LHCN-M2 (cell line): ENCODE results near the gene CDKN1A. TPM values are rescaled to one million over a fixed set of nuclear protein-coding genes. Genes with fewer than 3 reads are reported as not detected.

Experiments
- DNase-seq: peaks from one replicate; pipeline ENCODE4 v3.0.0-alpha.2; 2012; ENCODE audit warnings: low read depth
- total RNA-seq: library from RNA; depleted of rRNA; stranded (reverse); fragments of >200 nt; gene quantifications from 2 replicates; pipeline ENCODE4 v1.2.3, GENCODE V29; 2014

The CDKN1A gene
- total RNA-seq, 1 experiment from 2014 or later: 560 TPM

GRCh38 chr6:36655085-36655724 lies 23.3 kb upstream of the CDKN1A start:
- no peak for DNase-seq

DNA sequence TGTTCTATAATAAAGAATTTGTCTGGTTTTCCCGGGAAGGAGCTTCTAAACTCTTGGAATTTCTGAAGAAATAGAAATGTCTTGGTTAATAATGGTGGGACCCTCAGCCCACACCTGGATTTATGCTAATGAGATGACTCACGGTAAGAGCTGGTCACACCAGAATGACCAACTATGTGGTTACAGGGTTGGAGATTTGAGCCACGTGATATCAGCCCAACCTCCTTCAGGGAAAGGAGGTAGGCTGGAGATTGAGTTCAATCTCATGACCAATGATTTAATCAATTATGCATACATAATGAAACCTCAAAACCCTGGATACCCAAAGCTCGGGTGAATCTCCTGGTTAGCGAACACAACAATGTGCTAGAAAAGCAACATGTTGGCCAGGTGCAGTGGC lies 22.1 kb upstream of the CDKN1A start:
- no peak for DNase-seq

DNA sequence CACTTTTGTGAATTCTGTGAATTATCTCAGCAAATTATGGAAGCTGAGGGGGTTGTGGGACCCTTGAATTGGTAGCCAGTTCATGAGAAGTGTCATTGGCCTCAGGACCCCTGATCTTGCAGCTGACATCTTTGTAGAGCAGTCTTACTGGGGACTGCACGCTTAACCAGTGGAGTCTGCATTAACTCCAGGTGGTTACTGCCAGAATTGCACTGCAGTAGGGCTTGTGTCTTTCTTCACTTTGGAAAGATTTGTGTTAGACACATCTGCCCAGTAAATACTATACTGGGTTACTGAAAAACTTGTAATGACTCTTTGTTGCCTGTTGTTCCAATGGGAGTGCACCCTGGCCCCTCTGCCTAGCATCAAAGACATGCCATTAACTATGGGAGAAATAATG lies 21.2 kb upstream of the CDKN1A start:
- DNase-seq: no peak

- peak; percentile 64 for DNase-seq
These were observed 20.5 kb upstream of the CDKN1A start for GRCh38 chr6:36657942-36658544.

DNA sequence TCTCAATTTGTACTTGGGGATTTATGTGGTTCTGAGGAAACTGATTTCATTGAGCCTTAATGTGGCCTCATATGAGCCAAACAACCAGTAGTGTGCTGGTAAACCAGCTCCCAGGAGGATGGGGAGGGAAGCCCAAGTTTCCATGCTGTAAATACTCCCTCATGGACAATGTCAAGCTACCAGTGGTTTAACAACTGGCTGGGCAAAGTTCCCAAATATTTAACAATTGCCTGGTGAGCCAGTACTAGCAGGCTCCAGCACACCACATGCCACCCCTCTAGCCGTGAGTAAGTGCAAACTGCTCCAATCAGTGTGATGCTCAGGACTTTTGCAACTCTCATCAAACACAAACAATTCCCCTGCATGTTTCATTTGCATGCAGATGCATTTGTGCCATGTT lies 19.2 kb upstream of the CDKN1A start:
- DNase-seq: peak; percentile 92

DNA sequence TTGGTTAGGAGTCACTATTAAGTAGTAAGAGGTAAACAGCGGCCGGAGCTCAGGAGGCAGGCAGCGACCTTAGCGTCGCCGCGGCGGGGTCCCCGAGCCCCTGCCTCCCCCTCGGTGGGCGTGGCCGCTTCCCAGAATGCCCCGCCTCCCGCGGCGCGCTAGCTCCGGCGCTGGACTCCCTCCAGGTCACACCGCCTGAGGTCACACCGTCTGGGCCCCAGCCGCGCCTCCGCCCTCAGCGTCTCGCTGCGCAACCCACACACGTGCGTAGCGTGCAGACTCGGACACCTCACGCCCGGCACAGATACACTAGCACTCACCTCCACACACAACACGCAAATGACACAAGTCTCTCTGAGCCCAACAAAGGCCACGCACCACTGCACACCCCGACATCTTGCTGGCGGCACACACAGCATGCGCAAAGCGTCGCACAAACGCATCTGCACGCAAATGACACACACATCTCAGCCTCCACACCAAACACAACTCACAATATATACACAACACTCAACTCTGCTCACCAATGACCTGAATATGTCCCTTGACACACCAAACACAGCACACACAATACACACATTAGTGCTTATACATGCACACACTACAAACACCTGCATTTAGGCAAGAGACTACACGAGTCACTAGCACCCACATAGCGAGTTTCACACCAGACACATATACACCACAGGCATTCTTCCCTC lies 17.6 kb upstream of the CDKN1A start:
- no peak for DNase-seq

DNA sequence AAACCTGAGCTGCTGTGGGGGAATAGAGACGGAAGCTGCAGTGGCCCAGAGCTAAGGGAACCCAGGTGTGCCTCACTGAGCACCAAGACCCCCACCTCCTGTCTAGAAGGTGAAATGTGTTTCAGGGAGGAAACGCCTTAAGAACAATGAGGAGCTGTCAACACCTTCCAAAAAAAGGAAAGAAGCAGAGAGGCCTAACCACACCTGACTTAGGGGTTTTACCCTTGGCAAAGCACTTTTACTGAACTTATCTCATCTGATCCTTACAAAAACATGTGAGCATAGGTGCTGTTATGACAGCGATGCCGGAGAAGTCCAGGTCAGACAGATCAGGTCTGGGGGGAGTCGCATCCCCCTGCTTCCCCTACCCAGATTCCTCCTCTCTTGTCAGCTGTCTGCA lies 16.1 kb upstream of the CDKN1A start:
- no peak for DNase-seq

DNA sequence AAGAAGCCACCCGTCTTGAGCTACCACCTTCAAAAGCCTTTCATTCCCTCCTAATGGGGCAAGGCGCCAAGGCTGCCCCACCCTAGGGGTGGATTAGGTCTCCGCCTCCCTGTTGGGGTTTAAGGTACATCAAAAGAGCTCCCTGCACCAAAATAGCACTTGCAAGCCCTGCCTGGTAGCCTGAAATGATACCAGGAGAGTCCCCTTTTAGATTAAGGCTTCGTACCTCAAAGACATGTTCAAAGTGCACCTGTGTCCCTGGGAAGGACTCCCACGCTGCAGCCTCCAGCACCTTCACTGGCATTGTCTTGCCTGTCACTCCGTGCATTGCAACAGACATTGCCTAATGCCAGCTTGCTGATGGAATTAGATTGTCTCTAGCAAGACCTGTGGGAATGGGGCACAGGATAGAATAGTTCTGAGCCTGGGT lies 15.7 kb upstream of the CDKN1A start:
- no peak for DNase-seq

DNA sequence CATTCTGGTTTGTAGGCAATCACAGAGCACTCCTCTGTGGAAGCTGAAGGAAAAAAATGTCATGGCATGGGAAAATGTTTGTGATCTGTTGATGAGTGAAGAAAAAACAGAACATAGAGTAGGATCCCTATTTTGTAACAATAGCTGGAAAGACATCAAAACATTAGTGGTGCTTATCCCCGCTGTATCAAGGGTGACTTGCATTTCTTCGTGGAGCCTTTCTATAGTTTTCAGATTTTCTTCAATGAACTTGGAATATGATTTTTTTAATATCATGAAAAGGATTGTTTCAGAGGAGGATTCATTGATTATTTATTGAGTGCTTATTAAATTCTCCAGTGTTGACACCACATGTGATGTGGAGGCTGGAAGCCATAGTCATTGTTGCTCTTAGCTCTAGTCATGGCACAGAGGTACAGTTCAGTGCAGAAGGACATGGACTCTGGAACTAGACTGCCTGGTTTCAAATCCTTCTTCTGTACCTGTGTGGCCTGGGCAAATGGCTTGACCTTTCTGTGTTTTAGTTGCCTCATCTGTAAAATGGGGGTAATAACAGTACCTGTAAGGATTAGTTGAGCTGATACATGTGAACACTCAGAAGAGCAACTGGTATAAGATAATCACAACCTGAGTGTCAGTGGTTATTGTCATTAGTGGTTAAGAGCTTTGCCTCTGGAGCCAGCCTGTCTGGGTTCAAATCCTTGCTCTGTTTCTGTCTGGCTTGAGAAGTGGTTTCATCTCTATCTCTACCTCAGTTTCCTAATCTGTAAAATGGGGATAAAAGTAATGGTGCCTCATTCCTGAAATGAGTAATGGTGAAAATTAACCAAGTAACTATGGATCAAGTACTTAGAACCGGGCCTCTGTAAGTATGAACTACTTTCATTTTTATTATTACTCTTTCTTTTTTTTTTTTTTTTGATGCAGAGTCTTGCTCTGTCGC lies 14.7 kb upstream of the CDKN1A start:
- no peak for DNase-seq

DNA sequence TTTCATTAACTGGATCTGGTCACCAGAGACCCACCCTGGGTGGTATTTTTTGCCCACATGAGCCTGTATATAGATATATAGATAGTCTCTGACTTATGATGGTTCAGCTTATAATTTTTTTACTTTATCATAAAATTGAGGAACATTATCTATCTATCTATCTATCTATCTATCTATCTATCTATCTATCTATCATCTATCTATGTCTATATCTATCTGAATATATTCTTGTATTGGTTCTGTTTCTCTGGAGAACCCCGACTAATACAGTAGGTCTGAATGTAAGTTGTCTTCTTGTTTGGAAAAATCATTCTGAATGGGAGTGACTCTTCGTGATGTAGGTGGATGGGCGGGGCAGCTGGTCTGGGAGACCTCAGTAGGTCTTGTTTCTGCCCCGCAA lies 13.3 kb upstream of the CDKN1A start:
- DNase-seq: no peak

- DNase-seq: no peak
These were observed 12.2 kb upstream of the CDKN1A start for GRCh38 chr6:36666287-36666686.

DNA sequence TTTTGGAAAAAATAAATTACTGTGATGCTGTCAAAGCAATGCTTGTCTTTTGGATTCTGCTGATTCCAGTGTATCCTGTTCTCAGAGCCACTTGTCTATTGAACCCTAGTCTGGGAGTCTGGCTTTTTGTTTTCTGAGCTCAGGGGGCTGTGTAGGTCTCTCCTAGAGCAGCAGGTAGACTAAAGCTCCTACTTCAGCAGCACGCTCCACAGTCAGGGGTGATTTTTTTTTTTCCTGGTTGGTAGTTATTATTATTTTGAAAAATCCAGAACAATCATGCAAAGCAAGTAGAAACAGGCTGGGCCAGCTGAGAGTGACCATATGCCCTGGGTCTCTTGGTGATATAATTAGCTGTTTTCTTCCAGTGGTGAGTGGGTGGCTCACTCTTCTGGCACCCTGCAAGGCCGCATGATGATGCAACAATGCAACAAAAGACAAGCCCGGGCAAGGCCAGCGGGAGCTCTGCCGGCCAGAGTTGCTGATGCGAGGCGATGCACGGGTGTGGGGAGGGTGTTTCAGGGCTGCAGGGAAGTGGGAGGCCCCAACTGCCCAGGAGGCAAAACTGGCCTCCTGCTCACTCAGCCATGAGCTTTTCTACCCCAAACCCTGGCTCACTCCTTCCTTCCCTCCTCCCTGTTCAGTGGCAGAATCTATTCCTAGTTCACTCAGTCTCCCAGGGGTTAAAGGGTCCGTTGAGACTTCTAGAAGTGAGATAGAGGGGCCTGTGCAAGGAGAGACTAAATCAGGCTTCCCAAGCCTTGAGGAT lies 11.5 kb upstream of the CDKN1A start:
- peak; percentile 98 for DNase-seq

DNA sequence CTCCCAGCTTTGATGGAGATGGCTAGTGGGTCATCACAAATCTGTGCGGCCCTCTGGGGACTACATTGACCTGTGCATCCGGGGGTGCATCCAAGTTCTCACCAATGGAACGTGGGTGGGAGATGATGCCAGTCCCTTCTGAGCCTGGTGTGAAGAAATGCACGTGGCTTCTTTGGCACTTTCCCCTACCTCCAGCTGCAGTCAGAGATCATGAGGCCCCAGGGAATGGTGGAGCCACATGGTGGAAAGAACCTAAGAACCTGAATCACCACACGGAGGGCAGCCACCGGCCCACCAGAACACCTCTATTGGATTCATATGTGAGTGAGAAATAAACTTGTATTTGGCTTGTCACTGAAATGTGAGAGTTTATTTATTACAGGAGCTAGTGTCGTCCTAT lies 9.9 kb upstream of the CDKN1A start:
- no peak for DNase-seq

- no peak for DNase-seq
These were observed 9.5 kb upstream of the CDKN1A start for GRCh38 chr6:36669002-36669401.

- no peak for DNase-seq
These were observed 8.2 kb upstream of the CDKN1A start for GRCh38 chr6:36670271-36670670.

DNA sequence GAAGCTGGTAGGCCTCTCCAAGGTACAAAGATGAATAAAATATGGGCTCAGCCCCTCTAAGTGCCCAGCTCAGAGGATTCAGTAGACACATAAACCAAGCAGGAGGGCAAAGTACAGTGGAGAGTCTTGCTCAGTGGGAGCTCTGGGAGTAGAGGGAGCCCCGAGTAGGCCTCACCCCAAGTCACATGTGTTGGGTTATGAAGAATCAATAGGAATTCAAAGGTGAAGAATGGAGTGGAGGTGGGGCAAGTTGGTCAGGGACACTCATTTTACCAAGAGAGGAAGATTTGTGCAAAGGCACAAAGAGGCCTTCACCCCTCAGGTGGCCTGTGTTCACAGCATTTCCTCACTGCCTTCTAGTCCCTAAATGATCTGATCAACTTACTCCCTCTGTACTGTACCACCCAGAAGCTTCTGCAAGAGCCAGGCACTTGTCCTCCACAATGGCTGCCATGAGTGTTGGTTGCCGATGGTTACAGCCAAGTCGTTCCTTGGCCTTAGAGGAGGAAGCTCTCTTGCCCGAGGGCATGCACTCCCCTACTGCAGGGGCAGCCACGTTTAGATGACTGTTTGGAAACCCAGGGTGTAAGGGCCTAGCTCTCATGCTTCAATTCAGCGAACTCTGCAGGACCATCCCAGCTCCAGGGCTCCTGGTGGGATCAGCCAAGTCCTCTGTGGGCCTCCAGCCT lies 6.7 kb upstream of the CDKN1A start:
- DNase-seq: no peak

- DNase-seq: no peak
These were observed 4.6 kb upstream of the CDKN1A start for GRCh38 chr6:36673882-36674281.

GRCh38 chr6:36674942-36675341 lies 3.6 kb upstream of the CDKN1A start:
- DNase-seq: peak; percentile 70

DNA sequence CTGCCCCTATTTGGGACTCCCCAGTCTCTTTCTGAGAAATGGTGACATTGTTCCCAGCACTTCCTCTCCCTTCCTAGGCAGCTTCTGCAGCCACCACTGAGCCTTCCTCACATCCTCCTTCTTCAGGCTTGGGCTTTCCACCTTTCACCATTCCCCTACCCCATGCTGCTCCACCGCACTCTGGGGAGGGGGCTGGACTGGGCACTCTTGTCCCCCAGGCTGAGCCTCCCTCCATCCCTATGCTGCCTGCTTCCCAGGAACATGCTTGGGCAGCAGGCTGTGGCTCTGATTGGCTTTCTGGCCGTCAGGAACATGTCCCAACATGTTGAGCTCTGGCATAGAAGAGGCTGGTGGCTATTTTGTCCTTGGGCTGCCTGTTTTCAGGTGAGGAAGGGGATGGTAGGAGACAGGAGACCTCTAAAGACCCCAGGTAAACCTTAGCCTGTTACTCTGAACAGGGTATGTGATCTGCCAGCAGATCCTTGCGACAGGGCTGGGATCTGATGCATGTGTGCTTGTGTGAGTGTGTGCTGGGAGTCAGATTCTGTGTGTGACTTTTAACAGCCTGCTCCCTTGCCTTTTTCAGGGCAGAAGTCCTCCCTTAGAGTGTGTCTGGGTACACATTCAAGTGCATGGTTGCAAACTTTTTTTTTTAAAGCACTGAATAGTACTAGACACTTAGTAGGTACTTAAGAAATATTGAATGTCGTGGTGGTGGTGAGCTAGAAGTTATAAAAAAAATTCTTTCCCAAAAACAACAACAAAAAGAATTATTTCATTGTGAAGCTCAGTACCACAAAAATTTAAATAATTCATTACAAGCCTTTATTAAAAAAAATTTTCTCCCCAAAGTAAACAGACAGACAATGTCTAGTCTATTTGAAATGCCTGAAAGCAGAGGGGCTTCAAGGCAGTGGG lies 2.1 kb upstream of the CDKN1A start:
- DNase-seq: peak; percentile 63
